PC-3 (cell line): ENCODE measurements around the gene SELENOK. TPM values are rescaled to one million over a fixed set of nuclear protein-coding genes. Genes with fewer than 3 reads are reported as not detected.

Experiments used
- ATAC-seq: fragments of 200-7000 bp; cut with Tn5 transposase; 2 replicates; pipeline ENCODE4 v1.9.1; 2020; ENCODE audit warnings: mild to moderate bottlenecking, moderate library complexity
- BruUV-seq: library from RNA; stranded (reverse); fragments of 400-500 nt; replicated peaks from 2 replicates; lab custom pipeline; 2021; lab: Mats Ljungman, UMichigan
- CTCF ChIA-PET: fragments of 300-600 bp; sonication (Branson Sonifier 250); formaldehyde crosslinking; loops from one replicate; lab custom pipeline; 2022; ENCODE audit warnings: antibody characterized with exemption; lab: Charles Lee
- POLR2A ChIA-PET: fragments of 300-600 bp; sonication (Branson Sonifier 250); formaldehyde crosslinking; loops from one replicate; lab custom pipeline; 2022; ENCODE audit warnings: antibody characterized with exemption; ENCODE audit not compliant: unreplicated experiment; lab: Charles Lee
- DNase-seq: peaks from one replicate; pipeline ENCODE4 v3.0.0-alpha.2; 2015
- H2AFZ ChIP-seq: fragments of 300-600 bp; sonication (generic); 2 replicates; pipeline ENCODE4 v1.6.0; 2016; ENCODE audit warnings: antibody characterized with exemption, low read length
- H3F3A ChIP-seq: fragments of 300-600 bp; sonication (generic); one replicate; pipeline ENCODE4 v1.6.0; 2017; ENCODE audit warnings: antibody characterized with exemption, low read length, control low read depth, mild to moderate bottlenecking; ENCODE audit not compliant: unreplicated experiment
- H3K27ac ChIP-seq: fragments of 300-600 bp; sonication (generic); 2 replicates; pipeline ENCODE4 v1.5.1; 2016; ENCODE audit warnings: mild to moderate bottlenecking, low read length
- H3K27me3 ChIP-seq: fragments of 300-600 bp; sonication (generic); 2 replicates; pipeline ENCODE4 v1.6.1; 2016; ENCODE audit warnings: low read length, mixed read lengths
- H3K36me3 ChIP-seq: fragments of 300-600 bp; sonication (generic); 2 replicates; pipeline ENCODE4 v1.6.1; 2016; ENCODE audit warnings: low read depth, mixed run types, low read length, mixed read lengths
- H3K4me1 ChIP-seq: fragments of 300-600 bp; sonication (generic); 2 replicates; pipeline ENCODE4 v1.5.1; 2016; ENCODE audit warnings: low read length; ENCODE audit not compliant: insufficient read depth
- H3K4me2 ChIP-seq: fragments of 300-600 bp; sonication (generic); 2 replicates; pipeline ENCODE4 v1.6.0; 2016; ENCODE audit warnings: low read length
- H3K4me3 ChIP-seq: fragments of 300-600 bp; sonication (generic); 2 replicates; pipeline ENCODE4 v1.5.1; 2016; ENCODE audit warnings: mild to moderate bottlenecking, low read length, mixed read lengths
- H3K79me2 ChIP-seq: fragments of 300-600 bp; sonication (generic); 2 replicates; pipeline ENCODE4 v1.6.1; 2017; ENCODE audit warnings: low read length, mixed read lengths
- H3K9ac ChIP-seq: fragments of 300-600 bp; sonication (generic); 2 replicates; pipeline ENCODE4 v1.6.0; 2016; ENCODE audit warnings: mild to moderate bottlenecking, low read length
- H3K9me2 ChIP-seq: fragments of 300-600 bp; sonication (generic); replicated peaks from 2 replicates; pipeline ENCODE4 v1.6.1; 2016; ENCODE audit warnings: mixed run types, low read length, mixed read lengths
- H3K9me3 ChIP-seq: fragments of 300-600 bp; sonication (generic); 2 replicates; pipeline ENCODE4 v1.6.1; 2016; ENCODE audit warnings: low read length, mixed read lengths
- H4K20me1 ChIP-seq: fragments of 300-600 bp; sonication (generic); 2 replicates; pipeline ENCODE4 v1.6.1; 2016; ENCODE audit warnings: low read length, mixed read lengths
- EZH2 ChIP-seq: fragments of 300-600 bp; sonication (generic); IDR thresholded peaks from one replicate; pipeline ENCODE4 v1.6.1; 2017; ENCODE audit warnings: antibody characterized with exemption, mild to moderate bottlenecking, low read length; ENCODE audit not compliant: unreplicated experiment
- EZH2phosphoT487 ChIP-seq: fragments of 300-600 bp; sonication (generic); IDR thresholded peaks from 2 replicates; pipeline ENCODE4 v1.6.1; 2018; ENCODE audit warnings: mild to moderate bottlenecking, antibody characterized with exemption, low read length, borderline replicate concordance
- intact Hi-C: fragments of 100-400 bp; cut with micrococcal nuclease; formaldehyde crosslinking; loops from 2 replicates; pipeline ENCODE4 v1.9.0; 2023
- total RNA-seq: library from RNA; depleted of rRNA; stranded (reverse); fragments of >200 nt; gene quantifications from 2 replicates; pipeline ENCODE4 v1.2.3, GENCODE V29; 2014
- TF ChIP-seq, protein P1 (sequence below): fragments of 300-600 bp; sonication (generic); conservative IDR thresholded peaks from 2 replicates; pipeline ENCODE4 v1.5.1; 2017; ENCODE audit warnings: antibody characterized with exemption, low read depth, mild to moderate bottlenecking, low read length

SELENOK gene
- total RNA-seq, 1 experiment from 2014 or later, result 72.9 TPM

DNA sequence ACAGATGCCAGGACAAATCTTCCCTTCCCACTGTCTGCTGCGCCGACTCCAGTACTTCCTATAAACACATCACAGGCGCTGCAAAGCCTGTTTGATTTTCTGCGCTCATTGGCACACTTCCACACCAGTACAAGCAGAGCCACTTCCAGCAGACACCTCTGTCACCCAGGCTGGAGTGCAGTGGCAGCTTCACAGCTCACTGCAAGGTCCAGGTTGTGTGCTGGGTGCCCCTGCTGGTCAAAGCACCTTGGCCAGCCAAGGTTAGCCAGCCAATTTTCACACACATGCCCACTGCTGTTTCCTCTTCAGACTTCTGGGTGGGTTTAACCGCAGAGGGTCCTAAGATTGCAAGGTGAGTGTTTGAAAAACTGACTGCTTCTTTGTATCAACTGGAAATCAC is 50.4 kb downstream of the SELENOK start:
- H3K79me2 ChIP-seq, result no peaks in the 10 kb centered on the region
- H3K9ac ChIP-seq, result no peak overlapping the region
- DNase-seq (no peak), ATAC-seq (no peak)
- no peak for TF ChIP-seq EZH2
- TF ChIP-seq, protein P1, sequence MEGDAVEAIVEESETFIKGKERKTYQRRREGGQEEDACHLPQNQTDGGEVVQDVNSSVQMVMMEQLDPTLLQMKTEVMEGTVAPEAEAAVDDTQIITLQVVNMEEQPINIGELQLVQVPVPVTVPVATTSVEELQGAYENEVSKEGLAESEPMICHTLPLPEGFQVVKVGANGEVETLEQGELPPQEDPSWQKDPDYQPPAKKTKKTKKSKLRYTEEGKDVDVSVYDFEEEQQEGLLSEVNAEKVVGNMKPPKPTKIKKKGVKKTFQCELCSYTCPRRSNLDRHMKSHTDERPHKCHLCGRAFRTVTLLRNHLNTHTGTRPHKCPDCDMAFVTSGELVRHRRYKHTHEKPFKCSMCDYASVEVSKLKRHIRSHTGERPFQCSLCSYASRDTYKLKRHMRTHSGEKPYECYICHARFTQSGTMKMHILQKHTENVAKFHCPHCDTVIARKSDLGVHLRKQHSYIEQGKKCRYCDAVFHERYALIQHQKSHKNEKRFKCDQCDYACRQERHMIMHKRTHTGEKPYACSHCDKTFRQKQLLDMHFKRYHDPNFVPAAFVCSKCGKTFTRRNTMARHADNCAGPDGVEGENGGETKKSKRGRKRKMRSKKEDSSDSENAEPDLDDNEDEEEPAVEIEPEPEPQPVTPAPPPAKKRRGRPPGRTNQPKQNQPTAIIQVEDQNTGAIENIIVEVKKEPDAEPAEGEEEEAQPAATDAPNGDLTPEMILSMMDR, result no peak
- no peak for TF ChIP-seq EZH2phosphoT487
- no peaks in the 10 kb centered on the region for H4K20me1 ChIP-seq
- no peaks in the 10 kb centered on the region for H3K36me3 ChIP-seq
- peaks cover 10% of the 10 kb centered on the region for H3K27me3 ChIP-seq
- peaks cover 12% of the 10 kb centered on the region; the same call in 1 of the 2 replicates for H3K4me1 ChIP-seq
- H3K4me3 ChIP-seq, result no peak overlapping the region
- no peaks in the 10 kb centered on the region for H3K9me2 ChIP-seq
- intact Hi-C loops, result no loop called here
- BruUV-seq, result no TSS peak
- H3F3A ChIP-seq, result no peaks in the 10 kb centered on the region
- ChIA-PET POLR2A (no interaction called here), CTCF (no interaction called here)
- H3K27ac ChIP-seq, result no peak overlapping the region
- H3K9me3 ChIP-seq, result no peaks in the 10 kb centered on the region
- H3K4me2 ChIP-seq, result no peak overlapping the region
- no peak overlapping the region for H2AFZ ChIP-seq

DNA sequence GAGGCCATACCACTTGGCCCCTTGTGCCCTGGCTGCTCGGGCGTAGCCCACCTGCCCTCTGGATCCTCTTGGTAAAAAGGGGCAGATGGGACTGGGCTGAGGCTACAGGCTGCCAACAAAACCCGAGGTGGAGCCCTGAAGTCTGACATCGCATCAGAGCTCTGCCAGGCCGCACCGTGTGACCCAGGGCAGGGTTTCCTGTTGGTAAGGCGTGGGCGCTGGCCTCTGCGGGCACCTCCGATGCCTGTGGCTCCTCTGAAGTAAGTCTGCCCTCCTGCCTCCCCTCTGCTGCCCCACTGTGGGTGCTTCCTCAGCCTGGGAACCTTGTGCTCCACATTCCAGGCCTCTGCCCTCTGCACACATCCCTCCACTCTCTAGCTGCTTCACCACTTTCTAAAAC is 54.3 kb downstream of the SELENOK start:
- Histone ChIP-seq H3K27ac (no peak overlapping the region), H3K4me3 (no peak overlapping the region), H3K9ac (no peak overlapping the region), H3K4me1 (no peaks in the 10 kb centered on the region), H3K9me2 (no peaks in the 10 kb centered on the region), H3K36me3 (no peaks in the 10 kb centered on the region), H3F3A (no peaks in the 10 kb centered on the region), H3K4me2 (no peak overlapping the region), H2AFZ (no peak overlapping the region), H3K9me3 (no peaks in the 10 kb centered on the region), H3K27me3 (no peaks in the 10 kb centered on the region), H3K79me2 (no peaks in the 10 kb centered on the region), H4K20me1 (no peaks in the 10 kb centered on the region)
- ATAC-seq (no peak), DNase-seq (no peak)
- intact Hi-C loops, result no loop called here
- ChIA-PET POLR2A (no interaction called here), CTCF (no interaction called here)
- TF ChIP-seq EZH2, result no peak
- TF ChIP-seq EZH2phosphoT487, result no peak
- TF ChIP-seq, protein P1, result no peak
- no TSS peak for BruUV-seq

DNA sequence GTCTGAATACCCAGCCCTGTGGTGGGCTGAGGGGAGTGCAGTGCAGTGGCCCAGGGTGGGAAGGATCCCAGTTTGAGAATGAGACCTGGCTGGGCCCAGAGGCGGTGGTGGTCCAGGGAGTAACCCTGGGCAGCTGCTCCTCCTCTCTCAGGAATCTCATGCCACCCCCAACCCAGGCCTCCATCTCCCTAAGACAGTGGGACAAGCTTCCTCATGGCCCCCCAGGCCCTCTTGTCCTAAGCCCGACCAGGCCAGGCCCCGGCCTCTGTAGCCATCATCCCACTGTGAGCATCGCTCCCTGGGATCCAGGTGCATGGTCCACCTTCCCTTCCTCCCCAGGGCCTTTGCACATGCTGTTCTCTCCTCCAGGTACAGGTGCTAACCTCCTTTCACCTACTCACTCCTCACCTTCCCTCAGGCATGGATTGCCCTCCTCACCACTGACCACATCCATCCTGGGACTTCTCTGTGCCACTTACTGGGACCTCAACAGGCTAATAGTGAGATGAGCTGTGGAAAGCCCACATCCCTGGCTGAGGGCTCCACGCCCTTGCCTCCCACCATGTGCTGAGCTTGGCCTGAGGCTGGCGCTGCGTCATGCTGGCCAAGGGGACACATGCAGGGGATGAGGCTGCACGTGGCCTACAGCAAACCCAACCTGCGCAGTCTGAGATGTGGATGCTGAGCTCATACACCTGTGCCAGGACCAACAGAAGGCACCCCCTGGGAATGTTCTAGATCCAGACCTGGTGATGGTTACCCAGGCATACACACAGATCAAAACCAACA is 55.4 kb downstream of the SELENOK start:
- CTCF ChIA-PET, result no interaction called here
- BruUV-seq, result no TSS peak
- no peak for DNase-seq

More for the DNA sequence above, 55.4 kb downstream of the SELENOK start:
- Histone ChIP-seq H2AFZ (no peak overlapping the region), H3K36me3 (no peaks in the 10 kb centered on the region), H3K4me1 (no peaks in the 10 kb centered on the region), H3K27me3 (no peaks in the 10 kb centered on the region), H3K9me3 (no peaks in the 10 kb centered on the region), H4K20me1 (no peaks in the 10 kb centered on the region), H3K79me2 (no peaks in the 10 kb centered on the region), H3K27ac (no peak overlapping the region), H3K9ac (no peak overlapping the region), H3K9me2 (no peaks in the 10 kb centered on the region), H3F3A (no peaks in the 10 kb centered on the region), H3K4me2 (no peak overlapping the region), H3K4me3 (no peak overlapping the region)
- POLR2A ChIA-PET, result no interaction called here
- TF ChIP-seq EZH2 (no peak), EZH2phosphoT487 (no peak)
- TF ChIP-seq, protein P1, result no peak
- no peak for ATAC-seq
- intact Hi-C loops, result no loop called here
